ENCODE data around the gene RINL.

RINL gene

DNA sequence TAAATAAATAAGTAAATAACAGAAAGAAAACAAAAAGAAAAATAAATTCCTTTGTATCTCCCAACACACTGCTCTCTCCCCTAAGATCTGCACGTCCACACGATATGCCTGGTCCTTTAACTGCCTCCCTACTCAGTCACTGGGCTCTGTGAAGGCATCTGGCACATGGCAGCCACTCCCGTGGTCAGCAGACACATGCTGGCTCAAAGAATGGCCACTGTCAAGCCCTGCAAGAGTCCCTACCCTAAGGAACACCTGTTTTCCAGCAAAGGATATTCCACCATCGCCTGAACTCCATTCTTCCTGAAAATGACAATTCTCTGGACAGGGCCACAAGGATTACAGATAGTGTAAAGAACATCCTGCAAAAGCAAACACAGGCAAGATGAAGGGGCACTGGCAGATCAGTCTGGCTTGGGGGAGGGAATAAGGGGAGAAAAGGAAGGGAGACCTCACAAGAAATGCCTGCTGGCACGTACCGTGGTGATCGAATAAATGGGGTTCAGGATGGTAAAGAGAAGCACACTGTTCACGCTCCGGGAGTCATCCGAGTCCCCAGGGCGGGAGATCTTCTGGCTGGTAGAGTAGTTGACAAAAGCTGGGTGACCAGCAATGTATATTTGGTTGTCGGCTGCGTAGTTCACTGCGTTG lies 32.6 kb downstream of the RINL start:
- TF ChIP-seq CTCF (conservative IDR thresholded peaks at IDR 0.05; ENCODE audit: low read depth, low read length), result no peak
- Histone ChIP-seq H3K4me3 (IDR thresholded peaks at IDR 0.05; ENCODE audit: insufficient read depth, low read depth, low read length) (no peak overlapping the region), H3K9ac (no peak overlapping the region), H3K79me2 (ENCODE audit: insufficient read depth, low read depth) (peaks cover 77% of the 10 kb centered on the region), H3K27ac (no peak overlapping the region; the same call in 1 of the 2 replicates), H3K4me1 (ENCODE audit: low read depth, poor library complexity, severe bottlenecking) (peaks cover 30% of the 10 kb centered on the region), H3K27me3 (ENCODE audit: insufficient read depth, low read depth) (no peaks in the 10 kb centered on the region), H2AFZ (ENCODE audit: low read depth) (no peak overlapping the region), H4K20me1 (ENCODE audit: insufficient read depth) (no peaks in the 10 kb centered on the region; the same call in 1 of the 2 replicates), H3K4me2 (peak overlapping the region; percentile 13; the same call in 1 of the 2 replicates), H3K36me3 (ENCODE audit: insufficient read depth) (peaks cover 56% of the 10 kb centered on the region; the same call in 1 of the 2 replicates)

- peaks cover 62% of the 10 kb centered on the region; the same call in 1 of the 2 replicates for H3K36me3 ChIP-seq (ENCODE audit: insufficient read depth)
- H3K79me2 ChIP-seq (ENCODE audit: insufficient read depth, low read depth), result peaks cover 77% of the 10 kb centered on the region
- H3K4me2 ChIP-seq, result no peak overlapping the region
- peaks cover 30% of the 10 kb centered on the region for H3K4me1 ChIP-seq (ENCODE audit: low read depth, poor library complexity, severe bottlenecking)
- H3K27ac ChIP-seq, result no peak overlapping the region
- no peaks in the 10 kb centered on the region; the same call in 1 of the 2 replicates for H4K20me1 ChIP-seq (ENCODE audit: insufficient read depth)
- no peak overlapping the region for H3K9ac ChIP-seq
- no peak overlapping the region for H2AFZ ChIP-seq (ENCODE audit: low read depth)
- H3K4me3 ChIP-seq (IDR thresholded peaks at IDR 0.05; ENCODE audit: insufficient read depth, low read depth, low read length), result no peak overlapping the region
- no peaks in the 10 kb centered on the region; the same call in 1 of the 2 replicates for H3K27me3 ChIP-seq (ENCODE audit: insufficient read depth, low read depth)
- no peak for TF ChIP-seq CTCF (conservative IDR thresholded peaks at IDR 0.05; ENCODE audit: low read depth, low read length)
These were observed 33.9 kb downstream of the RINL start for GRCh38 chr19:38844093-38844686.

- H3K27me3 ChIP-seq (ENCODE audit: insufficient read depth, low read depth), result no peaks in the 10 kb centered on the region; the same call in 1 of the 2 replicates
- no peak overlapping the region for H2AFZ ChIP-seq (ENCODE audit: low read depth)
- H3K4me2 ChIP-seq, result no peak overlapping the region
- no peaks in the 10 kb centered on the region; the same call in 1 of the 2 replicates for H4K20me1 ChIP-seq (ENCODE audit: insufficient read depth)
- TF ChIP-seq CTCF (conservative IDR thresholded peaks at IDR 0.05; ENCODE audit: low read depth, low read length), result no peak
- H3K79me2 ChIP-seq (ENCODE audit: insufficient read depth, low read depth), result peaks cover 68% of the 10 kb centered on the region
- H3K4me1 ChIP-seq (ENCODE audit: low read depth, poor library complexity, severe bottlenecking), result peaks cover 29% of the 10 kb centered on the region
- peaks cover 63% of the 10 kb centered on the region; the same call in 1 of the 2 replicates for H3K36me3 ChIP-seq (ENCODE audit: insufficient read depth)
- H3K4me3 ChIP-seq (IDR thresholded peaks at IDR 0.05; ENCODE audit: insufficient read depth, low read depth, low read length), result no peak overlapping the region
- H3K9ac ChIP-seq, result no peak overlapping the region
- no peak overlapping the region for H3K27ac ChIP-seq
These were observed 34.8 kb downstream of the RINL start for GRCh38 chr19:38843175-38843758.

DNA sequence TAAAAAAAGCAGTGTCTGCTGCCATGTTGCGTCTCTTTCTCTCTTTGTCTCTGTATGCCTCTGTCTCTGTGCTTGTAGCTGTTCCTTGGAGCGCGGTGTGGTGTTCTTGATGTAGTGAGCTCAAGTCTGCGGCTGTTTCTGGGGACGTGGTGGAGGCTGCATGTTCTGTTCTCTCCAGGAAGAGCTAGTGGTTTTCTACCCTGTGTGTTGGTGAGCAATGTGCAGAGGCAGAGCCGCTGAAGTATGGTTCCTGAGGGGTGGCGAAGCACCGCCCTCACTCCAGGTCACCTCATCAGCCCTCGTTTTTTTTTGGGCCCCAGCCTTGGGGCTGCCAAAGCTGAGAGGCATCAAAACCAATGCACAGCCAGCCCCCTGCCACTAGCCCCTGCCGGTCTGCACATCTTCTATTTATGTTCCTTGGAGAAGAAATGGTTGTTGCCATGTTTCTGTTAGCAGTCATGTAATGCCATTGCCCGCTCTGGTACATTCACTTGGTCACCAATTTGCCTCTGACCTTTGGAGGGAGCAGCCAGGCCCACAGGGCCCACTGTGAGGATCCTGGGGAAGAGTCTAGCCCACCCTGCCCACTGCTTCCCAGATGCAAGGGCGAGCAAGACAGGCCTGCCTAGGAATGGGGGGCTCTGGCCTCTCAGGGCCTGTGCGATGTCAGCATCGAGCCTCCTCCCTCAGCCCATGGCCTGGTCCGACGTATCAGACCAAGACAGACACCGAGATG lies 35.5 kb downstream of the RINL start:
- no peak overlapping the region for H3K9ac ChIP-seq
- no peak overlapping the region for H2AFZ ChIP-seq (ENCODE audit: low read depth)
- no peak overlapping the region for H3K27ac ChIP-seq
- no peaks in the 10 kb centered on the region; the same call in 1 of the 2 replicates for H4K20me1 ChIP-seq (ENCODE audit: insufficient read depth)
- no peaks in the 10 kb centered on the region; the same call in 1 of the 2 replicates for H3K27me3 ChIP-seq (ENCODE audit: insufficient read depth, low read depth)
- H3K4me2 ChIP-seq, result no peak overlapping the region
- peaks cover 61% of the 10 kb centered on the region for H3K79me2 ChIP-seq (ENCODE audit: insufficient read depth, low read depth)
- H3K4me3 ChIP-seq (IDR thresholded peaks at IDR 0.05; ENCODE audit: insufficient read depth, low read depth, low read length), result no peak overlapping the region
- H3K36me3 ChIP-seq (ENCODE audit: insufficient read depth), result peaks cover 58% of the 10 kb centered on the region; the same call in 1 of the 2 replicates
- no peak for TF ChIP-seq CTCF (conservative IDR thresholded peaks at IDR 0.05; ENCODE audit: low read depth, low read length)
- H3K4me1 ChIP-seq (ENCODE audit: low read depth, poor library complexity, severe bottlenecking), result peaks cover 22% of the 10 kb centered on the region
